H9 (cell line): Measurements from ENCODE around the gene HBS1L. TPM values are rescaled to one million over a fixed set of nuclear protein-coding genes. Genes with fewer than 3 reads are reported as not detected.

Experiments used
- DNase-seq: peaks from one replicate; pipeline ENCODE4 v3.0.0-alpha.2; 2017
- H2AFZ ChIP-seq: one replicate; pipeline ENCODE4 v1.6.1; 2013; ENCODE audit warnings: mild to moderate bottlenecking, low read length, control low read depth, moderate library complexity
- H2AK5ac ChIP-seq: 2 replicates; pipeline ENCODE4 v1.6.1; 2013; ENCODE audit warnings: low read length, control low read depth, mixed read lengths; ENCODE audit not compliant: insufficient read length
- H2BK120ac ChIP-seq: one replicate; pipeline ENCODE4 v1.6.1; 2013; ENCODE audit warnings: low read depth, mild to moderate bottlenecking, low read length, control low read depth, inconsistent platforms; ENCODE audit not compliant: poor library complexity, severe bottlenecking
- H2BK12ac ChIP-seq: 2 replicates; pipeline ENCODE4 v1.6.1; 2013; ENCODE audit warnings: low read length, control low read depth, mixed read lengths, low read depth; ENCODE audit not compliant: insufficient read length
- H2BK15ac ChIP-seq: 2 replicates; pipeline ENCODE4 v1.6.1; 2013; ENCODE audit warnings: low read depth, low read length, control low read depth
- H2BK20ac ChIP-seq: one replicate; pipeline ENCODE4 v1.6.1; 2013; ENCODE audit warnings: low read depth, mild to moderate bottlenecking, low read length, control low read depth, inconsistent platforms; ENCODE audit not compliant: poor library complexity, severe bottlenecking
- H2BK5ac ChIP-seq: 2 replicates; pipeline ENCODE4 v1.6.1; 2013; ENCODE audit warnings: low read length, control low read depth, mixed read lengths; ENCODE audit not compliant: insufficient read length
- H3K14ac ChIP-seq: 2 replicates; pipeline ENCODE4 v1.6.1; 2013; ENCODE audit warnings: low read length, control low read depth; ENCODE audit not compliant: insufficient read depth
- H3K18ac ChIP-seq: 2 replicates; pipeline ENCODE4 v1.6.1; 2013; ENCODE audit warnings: low read depth, mild to moderate bottlenecking, mixed read lengths, low read length, control low read depth; ENCODE audit not compliant: insufficient read length
- H3K23ac ChIP-seq: 2 replicates; pipeline ENCODE4 v1.6.1; 2013; ENCODE audit warnings: low read length, control low read depth, mixed read lengths, low read depth; ENCODE audit not compliant: insufficient read length
- H3K23me2 ChIP-seq: 2 replicates; pipeline ENCODE4 v1.6.1; 2013; ENCODE audit warnings: low read depth, mild to moderate bottlenecking, mixed read lengths, low read length, control low read depth; ENCODE audit not compliant: insufficient read length, poor library complexity, severe bottlenecking
- H3K27ac ChIP-seq: 2 replicates; pipeline ENCODE4 v1.5.1; 2013; ENCODE audit warnings: low read length, control low read depth, mixed read lengths, low read depth; ENCODE audit not compliant: insufficient read length
- H3K27me3 ChIP-seq: 2 replicates; pipeline ENCODE4 v1.6.1; 2013; ENCODE audit warnings: low read length, control low read depth, inconsistent platforms; ENCODE audit not compliant: insufficient read depth
- H3K4ac ChIP-seq: 2 replicates; pipeline ENCODE4 v1.6.1; 2013; ENCODE audit warnings: low read depth, mild to moderate bottlenecking, control low read depth, inconsistent platforms, low read length, moderate library complexity
- H3K4me1 ChIP-seq: 2 replicates; pipeline ENCODE4 v1.6.1; 2013; ENCODE audit warnings: low read length, control low read depth, inconsistent platforms; ENCODE audit not compliant: insufficient read depth
- H3K4me2 ChIP-seq: 2 replicates; pipeline ENCODE4 v1.6.1; 2013; ENCODE audit warnings: low read length, control low read depth, mixed read lengths; ENCODE audit not compliant: insufficient read length, insufficient read depth
- H3K56ac ChIP-seq: 2 replicates; pipeline ENCODE4 v1.6.1; 2013; ENCODE audit warnings: low read depth, mild to moderate bottlenecking, mixed read lengths, low read length, control low read depth; ENCODE audit not compliant: insufficient read length
- H3K79me1 ChIP-seq: 2 replicates; pipeline ENCODE4 v1.6.1; 2013; ENCODE audit warnings: low read depth, mild to moderate bottlenecking, moderate library complexity, low read length, control low read depth, inconsistent platforms; ENCODE audit not compliant: insufficient read depth, poor library complexity, severe bottlenecking
- H3K79me2 ChIP-seq: 2 replicates; pipeline ENCODE4 v1.6.1; 2013; ENCODE audit warnings: low read length, control low read depth, inconsistent platforms; ENCODE audit not compliant: insufficient read depth
- H3K9ac ChIP-seq: 2 replicates; pipeline ENCODE4 v1.6.1; 2013; ENCODE audit warnings: low read length, control low read depth, mixed read lengths; ENCODE audit not compliant: insufficient read length; ENCODE audit errors: extremely low read depth
- H3K9me3 ChIP-seq: one replicate; pipeline ENCODE4 v1.6.1; 2013; ENCODE audit warnings: low read depth, low read length, inconsistent platforms; ENCODE audit not compliant: control insufficient read depth
- H3T11ph ChIP-seq: one replicate; pipeline ENCODE4 v1.6.1; 2013; ENCODE audit warnings: mild to moderate bottlenecking, low read length, control low read depth, inconsistent platforms
- H4K20me1 ChIP-seq: one replicate; pipeline ENCODE4 v1.6.1; 2013; ENCODE audit not compliant: control insufficient read depth, insufficient read length, insufficient read depth
- H4K5ac ChIP-seq: 2 replicates; pipeline ENCODE4 v1.6.1; 2013; ENCODE audit warnings: low read depth, mild to moderate bottlenecking, mixed read lengths, low read length, control low read depth; ENCODE audit not compliant: insufficient read length
- H4K8ac ChIP-seq: replicated peaks from 2 replicates; pipeline ENCODE4 v1.6.1; 2013; ENCODE audit warnings: low read length, control low read depth, mixed read lengths, low read depth; ENCODE audit not compliant: insufficient read length
- H4K91ac ChIP-seq: 2 replicates; pipeline ENCODE4 v1.6.1; 2013; ENCODE audit warnings: low read depth, mild to moderate bottlenecking, moderate library complexity, mixed read lengths, low read length, control low read depth; ENCODE audit not compliant: insufficient read length
- H3K27ac Mint-ChIP-seq, 3 experiments: 2 replicates in 2 of 3; 3 replicates in 1 of 3; pipeline ENCODE4 v1.8.0; 2020 to 2021; ENCODE audit warnings: mixed read lengths in 3 of 3, mild to moderate bottlenecking in 1 of 3, moderate library complexity in 1 of 3
- H3K27me3 Mint-ChIP-seq: 2 replicates; pipeline ENCODE4 v1.8.0; 2021; ENCODE audit warnings: low read depth, mild to moderate bottlenecking, moderate library complexity, mixed read lengths
- H3K36me3 Mint-ChIP-seq, 3 experiments: 2 replicates in 2 of 3; 3 replicates in 1 of 3; pipeline ENCODE4 v1.8.0; 2020 to 2021; ENCODE audit warnings: low read depth in 3 of 3, mixed read lengths in 3 of 3; ENCODE audit not compliant: insufficient read depth in 1 of 3
- H3K4me1 Mint-ChIP-seq, 2 experiments: 2 replicates each; pipeline ENCODE4 v1.8.0; 2020; ENCODE audit warnings: mixed read lengths in 2 of 2
- H3K4me3 Mint-ChIP-seq, 2 experiments: 2 replicates in 1 of 2; 3 replicates in 1 of 2; pipeline ENCODE4 v1.8.0; 2020 to 2021; ENCODE audit warnings: mild to moderate bottlenecking in 2 of 2, mixed read lengths in 2 of 2, moderate library complexity in 1 of 2
- H3K9me3 Mint-ChIP-seq, 2 experiments: 2 replicates in 1 of 2; 3 replicates in 1 of 2; pipeline ENCODE4 v1.8.0; 2020; ENCODE audit warnings: mild to moderate bottlenecking in 2 of 2, mixed read lengths in 2 of 2, moderate library complexity in 1 of 2
- WGBS: extraction: QIAGEN DNeasy Blood & Tissue Kit; methylation state at CpG from one replicate; pipeline ENCODE4 v1.1.7; 2013; ENCODE audit warnings: missing lambda C conversion rate, low lambda C conversion rate, mixed read lengths; ENCODE audit not compliant: insufficient read length; ENCODE audit errors: extremely low coverage; 5-methylcytosine and 5-hydroxymethylcytosine counted together
- total RNA-seq: library from RNA; stranded (reverse); gene quantifications from 2 replicates; pipeline ENCODE4 v1.2.1, GENCODE V29; 2021
- TF ChIP-seq, protein P1 (sequence below): fragments of 200-600 bp; sonication (generic); conservative IDR thresholded peaks from 3 replicates; pipeline ENCODE4 v1.8.0; 2021; ENCODE audit warnings: antibody characterized with exemption, mild to moderate bottlenecking

Gene HBS1L
- total RNA-seq, 1 experiment from 2014 or later: 110 TPM

- Histone ChIP-seq H3K9me3 (no peaks in the 10 kb centered on the region), H3K4ac (no peak overlapping the region), H3T11ph (no peak overlapping the region), H3K79me1 (no peaks in the 10 kb centered on the region), H4K20me1 (no peaks in the 10 kb centered on the region), H3K27ac (no peak overlapping the region), H2AFZ (no peak overlapping the region), H3K4me2 (no peak overlapping the region), H3K9ac (no peak overlapping the region), H3K27me3 (no peaks in the 10 kb centered on the region), H2BK5ac (no peak overlapping the region), H2BK120ac (no peak overlapping the region), H4K91ac (no peak overlapping the region), H3K4me1 (no peaks in the 10 kb centered on the region), H3K23ac (no peak overlapping the region), H3K79me2 (no peaks in the 10 kb centered on the region), H2BK12ac (no peak overlapping the region), H4K5ac (no peak overlapping the region), H3K56ac (no peak overlapping the region), H2AK5ac (no peak overlapping the region), H3K23me2 (no peaks in the 10 kb centered on the region), H2BK15ac (no peak overlapping the region), H3K14ac (no peak overlapping the region), H4K8ac (no peak overlapping the region), H3K18ac (no peak overlapping the region), H2BK20ac (no peak overlapping the region)
- Mint-ChIP-seq H3K4me1 (peaks cover 5 to 7% of the 10 kb centered on the region in 2 experiments), H3K36me3 (peaks cover 0 to 27% (median 24%) of the 10 kb centered on the region in 3 experiments; a peak in 6 of 7 replicates), H3K27me3 (no peaks in the 10 kb centered on the region), H3K9me3 (no peaks in the 10 kb centered on the region), H3K27ac (peak overlapping the region; percentile 18 to 34 (median 25); a peak in 3 of 7 replicates), H3K4me3 (no peak overlapping the region)
- DNase-seq: no peak
- TF ChIP-seq, protein P1, sequence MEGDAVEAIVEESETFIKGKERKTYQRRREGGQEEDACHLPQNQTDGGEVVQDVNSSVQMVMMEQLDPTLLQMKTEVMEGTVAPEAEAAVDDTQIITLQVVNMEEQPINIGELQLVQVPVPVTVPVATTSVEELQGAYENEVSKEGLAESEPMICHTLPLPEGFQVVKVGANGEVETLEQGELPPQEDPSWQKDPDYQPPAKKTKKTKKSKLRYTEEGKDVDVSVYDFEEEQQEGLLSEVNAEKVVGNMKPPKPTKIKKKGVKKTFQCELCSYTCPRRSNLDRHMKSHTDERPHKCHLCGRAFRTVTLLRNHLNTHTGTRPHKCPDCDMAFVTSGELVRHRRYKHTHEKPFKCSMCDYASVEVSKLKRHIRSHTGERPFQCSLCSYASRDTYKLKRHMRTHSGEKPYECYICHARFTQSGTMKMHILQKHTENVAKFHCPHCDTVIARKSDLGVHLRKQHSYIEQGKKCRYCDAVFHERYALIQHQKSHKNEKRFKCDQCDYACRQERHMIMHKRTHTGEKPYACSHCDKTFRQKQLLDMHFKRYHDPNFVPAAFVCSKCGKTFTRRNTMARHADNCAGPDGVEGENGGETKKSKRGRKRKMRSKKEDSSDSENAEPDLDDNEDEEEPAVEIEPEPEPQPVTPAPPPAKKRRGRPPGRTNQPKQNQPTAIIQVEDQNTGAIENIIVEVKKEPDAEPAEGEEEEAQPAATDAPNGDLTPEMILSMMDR: no peak
- no CpG with 5 or more reads among the region's 1 CpG for WGBS
Measured at GRCh38 chr6:134984821-134985220, 69.8 kb downstream of the HBS1L start.
